Liver (tissue), 9 donors: ENCODE results near the gene RAN. TPM values are rescaled to one million over a fixed set of nuclear protein-coding genes. Genes with fewer than 3 reads are reported as not detected.

Experiments
- DNase-seq: peaks from one replicate; pipeline ENCODE4 v3.0.0-alpha.2; 2017; ENCODE audit warnings: low spot score
- H3K27ac ChIP-seq, 2 donors: one replicate each; pipeline ENCODE4 v1.7.0; 2013; ENCODE audit warnings: inconsistent platforms in 2 of 2, low read length in 2 of 2, control low read depth in 1 of 2, low read depth in 1 of 2, mild to moderate bottlenecking in 1 of 2
- H3K27me3 ChIP-seq, 4 donors: one replicate each; pipeline versions ENCODE4 v1.6.1 to v1.7.0; 2013; ENCODE audit warnings: low read length in 3 of 4, inconsistent platforms in 1 of 4, mild to moderate bottlenecking in 1 of 4, moderate library complexity in 1 of 4; ENCODE audit not compliant: control insufficient read depth in 4 of 4, insufficient read depth in 4 of 4
- H3K36me3 ChIP-seq, 4 donors: one replicate each; pipeline versions ENCODE4 v1.6.1 to v1.7.0; 2013; ENCODE audit warnings: low read length in 3 of 4, mild to moderate bottlenecking in 3 of 4, low read depth in 1 of 4, moderate library complexity in 1 of 4; ENCODE audit not compliant: control insufficient read depth in 4 of 4, insufficient read depth in 3 of 4
- H3K4me1 ChIP-seq, 4 donors: one replicate each; pipeline versions ENCODE4 v1.6.1 to v1.7.0; 2013; ENCODE audit warnings: low read length in 3 of 4, mild to moderate bottlenecking in 3 of 4, moderate library complexity in 1 of 4; ENCODE audit not compliant: control insufficient read depth in 4 of 4, insufficient read depth in 4 of 4
- H3K4me3 ChIP-seq, 3 donors: one replicate each; pipeline versions ENCODE4 v1.6.1 to v1.7.0; 2013; ENCODE audit warnings: low read length in 3 of 3, control low read depth in 1 of 3, low read depth in 1 of 3, mild to moderate bottlenecking in 1 of 3
- H3K9ac ChIP-seq, 2 donors: one replicate each; pipeline ENCODE4 v1.7.0; 2013; ENCODE audit warnings: low read length in 2 of 2, mild to moderate bottlenecking in 2 of 2, moderate library complexity in 2 of 2, control low read depth in 1 of 2, low read depth in 1 of 2
- H3K9me3 ChIP-seq, 4 donors: one replicate each; pipeline versions ENCODE4 v1.6.1 to v1.7.0; 2013; ENCODE audit warnings: low read length in 3 of 4; ENCODE audit not compliant: control insufficient read depth in 4 of 4
- EGR1 ChIP-seq, 2 donors: IDR thresholded peaks; 2 replicates each; pipeline ENCODE4 v1.6.1; 2016 to 2018; ENCODE audit warnings: antibody characterized with exemption in 2 of 2, low read depth in 2 of 2
- FOXA1 ChIP-seq: IDR thresholded peaks from 2 replicates; pipeline ENCODE4 v1.6.1; 2016; ENCODE audit warnings: antibody characterized with exemption
- FOXA2 ChIP-seq: IDR thresholded peaks from 2 replicates; pipeline ENCODE4 v1.6.1; 2016; ENCODE audit warnings: antibody characterized with exemption
- GABPA ChIP-seq, 2 donors: IDR thresholded peaks in 1 of 2; conservative IDR thresholded peaks in 1 of 2; 2 replicates each; pipeline ENCODE4 v1.6.1; 2016; ENCODE audit warnings: antibody characterized with exemption in 2 of 2, mild to moderate bottlenecking in 1 of 2, moderate library complexity in 1 of 2
- HNF4A ChIP-seq, 2 donors: conservative IDR thresholded peaks; 2 replicates each; pipeline ENCODE4 v1.6.1; 2016; ENCODE audit warnings: antibody characterized with exemption in 2 of 2, mild to moderate bottlenecking in 2 of 2
- JUND ChIP-seq, 2 donors: IDR thresholded peaks; 2 replicates each; pipeline ENCODE4 v1.6.1; 2016; ENCODE audit warnings: antibody characterized with exemption in 2 of 2
- NR2F2 ChIP-seq: IDR thresholded peaks from 2 replicates; pipeline ENCODE4 v1.6.1; 2016; ENCODE audit warnings: antibody characterized with exemption
- RAD21 ChIP-seq, 2 donors: IDR thresholded peaks; 2 replicates each; pipeline ENCODE4 v1.6.1; 2016; ENCODE audit warnings: antibody characterized with exemption in 2 of 2, mild to moderate bottlenecking in 2 of 2
- RXRA ChIP-seq, 2 donors: IDR thresholded peaks; 2 replicates each; pipeline ENCODE4 v1.6.1; 2017 to 2018; ENCODE audit warnings: antibody characterized with exemption in 2 of 2, mild to moderate bottlenecking in 1 of 2
- SP1 ChIP-seq: IDR thresholded peaks from 2 replicates; pipeline ENCODE4 v1.6.1; 2018; ENCODE audit warnings: antibody characterized with exemption, mild to moderate bottlenecking
- TAF1 ChIP-seq: conservative IDR thresholded peaks from 2 replicates; pipeline ENCODE4 v1.6.1; 2016; ENCODE audit warnings: antibody characterized with exemption, mild to moderate bottlenecking
- YY1 ChIP-seq: IDR thresholded peaks from 2 replicates; pipeline ENCODE4 v1.6.1; 2016; ENCODE audit warnings: antibody characterized with exemption, mild to moderate bottlenecking
- WGBS: extraction: QIAGEN DNeasy Blood & Tissue Kit; methylation state at CpG from one replicate; pipeline ENCODE4 v1.1.7; 2013; 5-methylcytosine and 5-hydroxymethylcytosine counted together
- polyA plus RNA-seq, 2 donors: library from polyadenylated mRNA; stranded (reverse) in 1 of 2; unstranded in 1 of 2; fragments of 200-250 nt in 1 of 2; fragments of >200 nt in 1 of 2; fragmentation: Nextera tagmentation in 1 of 2; extraction: Ambion mirVana in 1 of 2; gene quantifications; one replicate each; pipeline versions ENCODE4 v1.2.1 to v1.2.3, GENCODE V29; 2013 to 2015
- total RNA-seq, 2 donors: library from RNA; depleted of rRNA; stranded (reverse); fragments of >200 nt; gene quantifications; one replicate each; pipeline ENCODE4 v1.2.3, GENCODE V29; 2014
- TF ChIP-seq, protein P1 (sequence below): IDR thresholded peaks from 2 replicates; pipeline ENCODE4 v1.6.1; 2016; ENCODE audit warnings: antibody characterized with exemption, mild to moderate bottlenecking
- TF ChIP-seq, protein P2 (sequence below): IDR thresholded peaks from 2 replicates; pipeline ENCODE4 v1.6.1; 2016; ENCODE audit warnings: antibody characterized with exemption
- TF ChIP-seq, protein P3 (sequence below): IDR thresholded peaks from 2 replicates; pipeline ENCODE4 v1.6.1; 2016; ENCODE audit warnings: antibody characterized with exemption
- TF ChIP-seq, protein P4 (sequence below): fragments of 150-350 bp; IDR thresholded peaks from 2 replicates; pipeline ENCODE4 v1.5.1; 2017; ENCODE audit warnings: improper control_type of control experiment, low read depth, low read length; ENCODE audit not compliant: missing input control
- donor health status: healthy.
- donor health status: healthy.
- donor health status: healthy.
- donor health status: healthy.
- donor health status: healthy.

The RAN gene
- total and polyA plus RNA-seq, 4 donors = 102 to 281 (median 186) TPM

DNA sequence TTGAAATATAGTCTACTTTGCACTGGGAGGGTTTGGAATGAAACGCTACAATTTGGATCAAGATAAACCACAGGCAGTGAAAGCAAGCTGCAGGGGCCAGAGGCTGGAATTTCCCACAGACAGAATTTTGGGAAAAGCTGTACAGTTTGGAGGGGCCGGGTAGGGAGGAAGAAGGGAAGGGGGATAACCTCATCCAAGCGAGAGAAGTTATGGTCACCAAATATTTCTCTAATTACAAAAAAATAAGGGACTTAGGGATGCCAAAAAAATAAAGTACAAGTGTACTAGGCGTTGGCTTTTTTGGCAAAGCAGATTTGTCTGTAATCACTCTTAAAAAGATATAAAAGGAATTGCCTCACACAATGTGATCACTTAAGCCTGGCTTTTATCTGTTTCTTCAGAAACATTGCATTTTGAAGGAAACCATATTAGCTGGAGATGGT, 50.7 kb downstream of the RAN start:
- H3K9me3 ChIP-seq = peaks cover 0 to 2% (median under 1%) of the 10 kb centered on the region in 4 donors
- H3K9ac ChIP-seq = no peak overlapping the region
- peaks cover 0 to 4% (median 0%) of the 10 kb centered on the region in 4 donors for H3K27me3 ChIP-seq
- H3K36me3 ChIP-seq = no peaks in the 10 kb centered on the region
- TF ChIP-seq NR2F2 (no peak), RXRA (IDR thresholded peaks at IDR 0.05) (no peak), TAF1 (no peak), YY1 (no peak), SP1 (no peak), FOXA1 (no peak), EGR1 (IDR thresholded peaks at IDR 0.05; ENCODE audit: low read depth in 2 of 2) (no peak), JUND (IDR thresholded peaks at IDR 0.05) (no peak), RAD21 (IDR thresholded peaks at IDR 0.05) (no peak), GABPA (IDR thresholded peaks at IDR 0.05 in 1 of 2, conservative IDR thresholded peaks at IDR 0.05 in 1 of 2) (no peak)
- TF ChIP-seq, protein P1, sequence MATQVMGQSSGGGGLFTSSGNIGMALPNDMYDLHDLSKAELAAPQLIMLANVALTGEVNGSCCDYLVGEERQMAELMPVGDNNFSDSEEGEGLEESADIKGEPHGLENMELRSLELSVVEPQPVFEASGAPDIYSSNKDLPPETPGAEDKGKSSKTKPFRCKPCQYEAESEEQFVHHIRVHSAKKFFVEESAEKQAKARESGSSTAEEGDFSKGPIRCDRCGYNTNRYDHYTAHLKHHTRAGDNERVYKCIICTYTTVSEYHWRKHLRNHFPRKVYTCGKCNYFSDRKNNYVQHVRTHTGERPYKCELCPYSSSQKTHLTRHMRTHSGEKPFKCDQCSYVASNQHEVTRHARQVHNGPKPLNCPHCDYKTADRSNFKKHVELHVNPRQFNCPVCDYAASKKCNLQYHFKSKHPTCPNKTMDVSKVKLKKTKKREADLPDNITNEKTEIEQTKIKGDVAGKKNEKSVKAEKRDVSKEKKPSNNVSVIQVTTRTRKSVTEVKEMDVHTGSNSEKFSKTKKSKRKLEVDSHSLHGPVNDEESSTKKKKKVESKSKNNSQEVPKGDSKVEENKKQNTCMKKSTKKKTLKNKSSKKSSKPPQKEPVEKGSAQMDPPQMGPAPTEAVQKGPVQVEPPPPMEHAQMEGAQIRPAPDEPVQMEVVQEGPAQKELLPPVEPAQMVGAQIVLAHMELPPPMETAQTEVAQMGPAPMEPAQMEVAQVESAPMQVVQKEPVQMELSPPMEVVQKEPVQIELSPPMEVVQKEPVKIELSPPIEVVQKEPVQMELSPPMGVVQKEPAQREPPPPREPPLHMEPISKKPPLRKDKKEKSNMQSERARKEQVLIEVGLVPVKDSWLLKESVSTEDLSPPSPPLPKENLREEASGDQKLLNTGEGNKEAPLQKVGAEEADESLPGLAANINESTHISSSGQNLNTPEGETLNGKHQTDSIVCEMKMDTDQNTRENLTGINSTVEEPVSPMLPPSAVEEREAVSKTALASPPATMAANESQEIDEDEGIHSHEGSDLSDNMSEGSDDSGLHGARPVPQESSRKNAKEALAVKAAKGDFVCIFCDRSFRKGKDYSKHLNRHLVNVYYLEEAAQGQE = no peak
- TF ChIP-seq, protein P2, sequence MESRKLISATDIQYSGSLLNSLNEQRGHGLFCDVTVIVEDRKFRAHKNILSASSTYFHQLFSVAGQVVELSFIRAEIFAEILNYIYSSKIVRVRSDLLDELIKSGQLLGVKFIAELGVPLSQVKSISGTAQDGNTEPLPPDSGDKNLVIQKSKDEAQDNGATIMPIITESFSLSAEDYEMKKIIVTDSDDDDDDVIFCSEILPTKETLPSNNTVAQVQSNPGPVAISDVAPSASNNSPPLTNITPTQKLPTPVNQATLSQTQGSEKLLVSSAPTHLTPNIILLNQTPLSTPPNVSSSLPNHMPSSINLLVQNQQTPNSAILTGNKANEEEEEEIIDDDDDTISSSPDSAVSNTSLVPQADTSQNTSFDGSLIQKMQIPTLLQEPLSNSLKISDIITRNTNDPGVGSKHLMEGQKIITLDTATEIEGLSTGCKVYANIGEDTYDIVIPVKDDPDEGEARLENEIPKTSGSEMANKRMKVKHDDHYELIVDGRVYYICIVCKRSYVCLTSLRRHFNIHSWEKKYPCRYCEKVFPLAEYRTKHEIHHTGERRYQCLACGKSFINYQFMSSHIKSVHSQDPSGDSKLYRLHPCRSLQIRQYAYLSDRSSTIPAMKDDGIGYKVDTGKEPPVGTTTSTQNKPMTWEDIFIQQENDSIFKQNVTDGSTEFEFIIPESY = no peak
- TF ChIP-seq, protein P3, sequence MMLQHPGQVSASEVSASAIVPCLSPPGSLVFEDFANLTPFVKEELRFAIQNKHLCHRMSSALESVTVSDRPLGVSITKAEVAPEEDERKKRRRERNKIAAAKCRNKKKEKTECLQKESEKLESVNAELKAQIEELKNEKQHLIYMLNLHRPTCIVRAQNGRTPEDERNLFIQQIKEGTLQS = no peak
- TF ChIP-seq, protein P4, sequence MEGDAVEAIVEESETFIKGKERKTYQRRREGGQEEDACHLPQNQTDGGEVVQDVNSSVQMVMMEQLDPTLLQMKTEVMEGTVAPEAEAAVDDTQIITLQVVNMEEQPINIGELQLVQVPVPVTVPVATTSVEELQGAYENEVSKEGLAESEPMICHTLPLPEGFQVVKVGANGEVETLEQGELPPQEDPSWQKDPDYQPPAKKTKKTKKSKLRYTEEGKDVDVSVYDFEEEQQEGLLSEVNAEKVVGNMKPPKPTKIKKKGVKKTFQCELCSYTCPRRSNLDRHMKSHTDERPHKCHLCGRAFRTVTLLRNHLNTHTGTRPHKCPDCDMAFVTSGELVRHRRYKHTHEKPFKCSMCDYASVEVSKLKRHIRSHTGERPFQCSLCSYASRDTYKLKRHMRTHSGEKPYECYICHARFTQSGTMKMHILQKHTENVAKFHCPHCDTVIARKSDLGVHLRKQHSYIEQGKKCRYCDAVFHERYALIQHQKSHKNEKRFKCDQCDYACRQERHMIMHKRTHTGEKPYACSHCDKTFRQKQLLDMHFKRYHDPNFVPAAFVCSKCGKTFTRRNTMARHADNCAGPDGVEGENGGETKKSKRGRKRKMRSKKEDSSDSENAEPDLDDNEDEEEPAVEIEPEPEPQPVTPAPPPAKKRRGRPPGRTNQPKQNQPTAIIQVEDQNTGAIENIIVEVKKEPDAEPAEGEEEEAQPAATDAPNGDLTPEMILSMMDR = no peak
- WGBS = 71% methylated on average over 4 of the region's 4 CpGs
- no peaks in the 10 kb centered on the region for H3K4me1 ChIP-seq
- H3K27ac ChIP-seq = no peak overlapping the region
- no peak overlapping the region for H3K4me3 ChIP-seq
- no peak for DNase-seq

DNA sequence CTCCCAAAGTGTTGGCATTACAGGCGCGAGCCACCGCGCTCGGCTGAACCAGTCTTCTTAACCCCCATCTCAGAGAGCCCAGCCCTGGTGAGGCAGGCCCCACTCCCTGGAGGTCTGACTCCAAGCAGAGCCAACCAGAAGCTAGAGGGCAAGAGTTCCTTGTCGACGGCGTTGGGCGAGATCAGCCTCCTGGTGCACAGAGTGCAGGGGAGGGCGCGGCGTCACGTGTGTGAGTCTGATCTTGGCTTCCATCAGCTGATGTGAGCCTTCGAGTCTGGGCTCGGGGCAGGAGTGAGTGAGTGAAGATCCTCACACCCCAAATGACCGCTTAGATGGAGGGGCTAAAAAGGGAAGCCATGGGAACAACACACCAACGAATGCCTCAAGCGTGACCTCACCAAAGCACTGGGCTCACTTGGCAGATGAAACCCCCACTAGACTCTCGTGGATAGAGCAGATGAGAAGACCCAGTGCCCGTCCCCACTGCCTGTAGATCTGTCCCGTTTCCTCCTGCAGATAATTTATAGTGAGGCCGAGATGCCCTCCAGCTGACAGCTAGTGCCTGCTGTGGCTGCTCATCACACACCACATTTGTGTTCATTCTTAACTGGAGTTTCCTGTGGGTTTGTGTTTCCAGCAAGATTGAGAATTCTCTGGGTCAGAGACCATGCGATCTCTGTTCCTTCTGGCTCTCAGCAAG, 53.2 kb downstream of the RAN start:
- no peaks in the 10 kb centered on the region for H3K27me3 ChIP-seq
- no peaks in the 10 kb centered on the region for H3K36me3 ChIP-seq
- DNase-seq = no peak
- no peak overlapping the region for H3K4me3 ChIP-seq
- H3K27ac ChIP-seq = no peak overlapping the region
- no peak overlapping the region for H3K9ac ChIP-seq
- H3K9me3 ChIP-seq = peaks cover 0 to 2% (median under 1%) of the 10 kb centered on the region in 4 donors
- H3K4me1 ChIP-seq = no peaks in the 10 kb centered on the region
- 89% methylated on average over 23 of the region's 23 CpGs for WGBS
- TF ChIP-seq, protein P3 = no peak
- TF ChIP-seq EGR1 (IDR thresholded peaks at IDR 0.05; ENCODE audit: low read depth in 2 of 2) (no peak), HNF4A (conservative IDR thresholded peaks at IDR 0.05) (no peak), GABPA (IDR thresholded peaks at IDR 0.05 in 1 of 2, conservative IDR thresholded peaks at IDR 0.05 in 1 of 2) (no peak), YY1 (no peak), RAD21 (IDR thresholded peaks at IDR 0.05) (no peak), RXRA (IDR thresholded peaks at IDR 0.05) (no peak), SP1 (no peak), FOXA2 (no peak)
- TF ChIP-seq, protein P4 = no peak
- TF ChIP-seq, protein P1 = no peak
